CD1c-positive myeloid dendritic cell (primary cell): ENCODE measurements around the gene MAMDC2.

ENCODE experiments used
- DNase-seq: peaks from one replicate; pipeline ENCODE4 v3.0.0-alpha.2; 2016; ENCODE audit errors: extremely low spot score

Gene MAMDC2

GRCh38 chr9:70108181-70108580 lies 64.5 kb downstream of the MAMDC2 start:
- DNase-seq, result no peak

GRCh38 chr9:70110194-70111041 lies 66.8 kb downstream of the MAMDC2 start:
- no peak for DNase-seq

- peak; percentile 69 for DNase-seq
Observed at GRCh38 chr9:70111042-70111602, 67.5 kb downstream of the MAMDC2 start.

GRCh38 chr9:70111641-70112236 lies 68.1 kb downstream of the MAMDC2 start:
- no peak for DNase-seq

GRCh38 chr9:70112981-70113380 lies 69.3 kb downstream of the MAMDC2 start:
- DNase-seq, result no peak

- peak; percentile 41 for DNase-seq
Observed at GRCh38 chr9:70113403-70114022, 69.9 kb downstream of the MAMDC2 start.

GRCh38 chr9:70114898-70115297 lies 71.2 kb downstream of the MAMDC2 start:
- no peak for DNase-seq

GRCh38 chr9:70117835-70118319 lies 74.2 kb downstream of the MAMDC2 start:
- DNase-seq, result no peak

GRCh38 chr9:70119786-70120185 lies 76.1 kb downstream of the MAMDC2 start:
- DNase-seq, result no peak

- no peak for DNase-seq
Observed at GRCh38 chr9:70120834-70121510, 77.3 kb downstream of the MAMDC2 start.

- no peak for DNase-seq
Observed at GRCh38 chr9:70121818-70122436, 78.3 kb downstream of the MAMDC2 start.

GRCh38 chr9:70123695-70124094 lies 80.0 kb downstream of the MAMDC2 start:
- no peak for DNase-seq

- no peak for DNase-seq
Observed at GRCh38 chr9:70125621-70126263, 82.1 kb downstream of the MAMDC2 start.

GRCh38 chr9:70127036-70127435 lies 83.4 kb downstream of the MAMDC2 start:
- DNase-seq, result no peak

GRCh38 chr9:70127540-70128416 lies 84.1 kb downstream of the MAMDC2 start:
- no peak for DNase-seq

- no peak for DNase-seq
Observed at GRCh38 chr9:70130266-70130665, 86.6 kb downstream of the MAMDC2 start.

- no peak for DNase-seq
Observed at GRCh38 chr9:70131296-70131695, 87.6 kb downstream of the MAMDC2 start.

- DNase-seq, result no peak
Observed at GRCh38 chr9:70133253-70134208, 89.9 kb downstream of the MAMDC2 start.

GRCh38 chr9:70134360-70134759 lies 90.7 kb downstream of the MAMDC2 start:
- no peak for DNase-seq
